Activated naive CD4-positive, alpha-beta T cell treated with anti-CD3 and anti-CD28 coated beads for 36 hours (primary cell): ENCODE measurements around the gene SMIM8. TPM values are rescaled to one million over a fixed set of nuclear protein-coding genes. Genes with fewer than 3 reads are reported as not detected.
"Not testable (repeated sequence)": the region's sequence is repeated elsewhere in the genome, so short reads cannot be mapped to it uniquely, and the experiment has no call there.

Experiments
- CTCF ChIA-PET: fragments of 350-600 bp; sonication (Branson Sonifier 250); formaldehyde crosslinking; loops from one replicate; lab custom pipeline; 2021; ENCODE audit warnings: antibody characterized with exemption; lab: Charles Lee
- DNase-seq: peaks from one replicate; pipeline ENCODE4 v3.0.0-alpha.2; 2020
- H3K27ac Mint-ChIP-seq: one replicate; pipeline ENCODE4 v1.8.0; 2021; ENCODE audit warnings: mild to moderate bottlenecking, mixed read lengths
- H3K27me3 Mint-ChIP-seq: one replicate; pipeline ENCODE4 v1.8.0; 2021; ENCODE audit warnings: low read depth, mixed read lengths
- H3K36me3 Mint-ChIP-seq: one replicate; pipeline ENCODE4 v1.8.0; 2021; ENCODE audit warnings: low read depth, mixed read lengths
- H3K4me1 Mint-ChIP-seq: one replicate; pipeline ENCODE4 v1.8.0; 2021; ENCODE audit warnings: low read depth, mixed read lengths
- H3K4me3 Mint-ChIP-seq: one replicate; pipeline ENCODE4 v1.8.0; 2021; ENCODE audit warnings: mild to moderate bottlenecking, moderate library complexity, mixed read lengths
- H3K9me3 Mint-ChIP-seq: one replicate; pipeline ENCODE4 v1.8.0; 2021; ENCODE audit warnings: mixed read lengths
- intact Hi-C: fragments of 100-400 bp; cut with micrococcal nuclease; formaldehyde crosslinking; loops from one replicate; pipeline ENCODE4 v1.15.1; 2023
- total RNA-seq, 2 experiments: library from RNA; stranded (reverse); gene quantifications; one replicate each; pipeline ENCODE4 v1.2.3, GENCODE V29; 2021

SMIM8 gene
- total RNA-seq, 2 experiments from 2014 or later, result 8.0 to 8.6 TPM

DNA sequence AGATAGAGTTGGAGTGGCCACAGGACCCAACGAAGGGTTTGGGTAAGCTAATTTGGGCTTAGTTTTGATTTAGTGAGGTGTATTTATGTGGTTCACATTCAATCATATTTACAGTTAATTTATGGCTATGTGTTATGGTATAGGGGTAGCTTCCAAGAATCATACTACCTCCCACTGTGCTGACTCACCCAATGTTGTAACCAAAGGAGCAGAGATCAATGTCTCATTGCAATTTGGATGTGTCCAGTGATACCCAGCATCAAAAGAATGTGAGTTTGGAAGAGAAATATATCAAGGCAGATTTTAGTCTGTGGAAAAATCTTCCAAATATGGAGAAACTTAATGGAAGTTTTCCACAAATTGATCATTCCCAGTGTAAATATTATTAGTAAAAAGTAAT, 25.3 kb upstream of the SMIM8 start:
- intact Hi-C loops, result no loop called here
- H3K27ac Mint-ChIP-seq, result no peak overlapping the region
- H3K27me3 Mint-ChIP-seq, result peaks cover 23% of the 10 kb centered on the region
- H3K36me3 Mint-ChIP-seq, result no peaks in the 10 kb centered on the region
- CTCF ChIA-PET, result no interaction called here
- no peaks in the 10 kb centered on the region for H3K4me1 Mint-ChIP-seq
- no peak for DNase-seq
- no peak overlapping the region for H3K4me3 Mint-ChIP-seq
- no peaks in the 10 kb centered on the region for H3K9me3 Mint-ChIP-seq

DNA sequence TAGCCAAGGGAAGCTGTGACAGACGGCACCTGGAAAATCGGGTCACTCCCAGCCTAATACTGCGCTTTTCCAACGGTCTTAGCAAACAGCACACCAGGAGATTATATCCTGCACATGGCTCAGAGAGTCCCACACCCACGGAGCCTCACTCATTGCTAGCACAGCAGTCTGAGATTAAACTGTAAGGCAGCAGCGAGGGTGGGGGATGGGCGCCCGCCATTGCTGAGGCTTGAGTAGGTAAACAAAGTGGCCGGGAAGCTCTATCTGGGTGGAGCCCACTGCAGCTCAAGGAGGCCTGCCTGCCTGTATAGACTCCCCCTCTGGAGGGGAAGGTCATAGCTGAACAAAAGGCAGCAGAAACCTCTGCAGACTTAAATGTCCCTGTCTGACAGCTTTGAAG, 21.1 kb upstream of the SMIM8 start:
- intact Hi-C loops, H3K27ac Mint-ChIP-seq, H3K4me1 Mint-ChIP-seq, H3K4me3 Mint-ChIP-seq, H3K9me3 Mint-ChIP-seq, H3K36me3 Mint-ChIP-seq, DNase-seq, CTCF ChIA-PET: not testable (repeated sequence)
- peaks cover 33% of the 10 kb centered on the region for H3K27me3 Mint-ChIP-seq

DNA sequence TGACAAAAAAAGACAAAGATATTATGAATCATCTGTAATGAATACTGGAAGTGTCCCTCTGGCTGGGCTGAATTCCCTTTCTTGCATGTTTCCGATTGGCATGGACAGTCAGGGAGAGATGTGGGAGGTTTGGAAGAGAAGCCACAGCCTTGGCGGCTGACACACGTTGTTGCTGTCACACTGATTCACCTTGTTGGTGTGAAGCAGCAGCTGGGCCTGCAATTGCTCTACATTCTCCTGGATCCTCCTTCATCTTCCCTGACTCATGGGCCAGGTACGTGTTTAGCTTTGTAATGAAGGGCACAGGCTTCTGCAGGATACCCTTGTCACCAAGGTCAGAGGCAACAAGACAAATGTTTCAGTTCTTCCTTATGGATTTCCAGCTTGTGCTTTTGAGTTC, 13.4 kb upstream of the SMIM8 start:
- intact Hi-C loops, result no loop called here
- CTCF ChIA-PET, result no interaction called here
- Mint-ChIP-seq H3K36me3 (no peaks in the 10 kb centered on the region), H3K9me3 (peaks cover 1% of the 10 kb centered on the region), H3K4me1 (no peaks in the 10 kb centered on the region), H3K4me3 (no peak overlapping the region), H3K27ac (no peak overlapping the region), H3K27me3 (peaks cover 6% of the 10 kb centered on the region)
- DNase-seq, result no peak

DNA sequence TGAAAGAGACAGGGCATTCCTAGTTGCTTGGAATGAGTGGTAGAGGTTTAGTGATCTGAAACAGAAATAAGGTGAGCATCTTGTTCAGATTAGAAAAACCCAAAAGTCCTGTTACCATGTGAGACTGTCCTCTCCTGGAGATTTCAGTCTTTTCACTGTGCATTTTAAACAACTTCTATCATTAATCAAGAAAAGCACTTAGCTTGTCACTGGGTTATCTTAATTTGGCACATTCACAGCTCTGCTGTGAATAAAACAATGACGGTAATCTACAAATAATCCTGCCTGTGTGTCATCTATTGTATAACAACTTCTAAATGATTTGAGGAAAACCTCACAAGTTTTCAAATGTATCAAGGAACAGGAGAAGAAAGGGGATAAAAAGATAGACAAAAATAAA, 9.5 kb upstream of the SMIM8 start:
- H3K9me3 Mint-ChIP-seq, result no peaks in the 10 kb centered on the region

DNA sequence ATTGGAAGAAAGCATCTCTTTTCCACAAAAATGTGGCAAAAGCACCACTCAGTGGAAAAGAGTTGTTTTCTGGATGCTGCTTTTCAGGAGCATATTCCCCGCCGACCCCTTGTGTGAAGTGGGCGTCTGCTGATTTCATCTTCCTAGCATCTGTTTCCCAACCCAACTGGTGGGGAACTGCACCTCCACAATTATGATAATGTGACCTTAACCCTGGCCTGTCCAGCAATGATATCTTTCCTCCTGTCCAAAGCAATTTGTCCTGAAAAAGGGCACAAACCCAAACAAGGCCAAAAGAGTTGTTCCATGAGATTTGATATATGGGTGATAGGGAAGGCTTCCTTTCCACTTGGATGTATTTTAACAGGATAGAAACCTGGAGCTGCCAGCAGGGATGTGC, 7.3 kb upstream of the SMIM8 start:
- no peak overlapping the region for H3K27ac Mint-ChIP-seq
- no peaks in the 10 kb centered on the region for H3K4me1 Mint-ChIP-seq
- DNase-seq, result no peak
- H3K27me3 Mint-ChIP-seq, result peaks cover 10% of the 10 kb centered on the region
- CTCF ChIA-PET, result no interaction called here
- H3K36me3 Mint-ChIP-seq, result no peaks in the 10 kb centered on the region
- H3K9me3 Mint-ChIP-seq, result no peaks in the 10 kb centered on the region
- H3K4me3 Mint-ChIP-seq, result no peak overlapping the region
- intact Hi-C loops, result no loop called here

More for the DNA sequence above, 9.5 kb upstream of the SMIM8 start:
- Mint-ChIP-seq H3K36me3 (no peaks in the 10 kb centered on the region), H3K27me3 (peaks cover 10% of the 10 kb centered on the region), H3K27ac (no peak overlapping the region), H3K4me3 (no peak overlapping the region), H3K4me1 (no peaks in the 10 kb centered on the region)
- CTCF ChIA-PET, result interaction anchor here (0.6 to 1.8 kb wide), 2 partner anchors 9 to 1727 kb away, joined by 3 to 7 read pairs; partner anchors contain the start of gene SMIM8
- no peak for DNase-seq
- intact Hi-C loops, result no loop called here

DNA sequence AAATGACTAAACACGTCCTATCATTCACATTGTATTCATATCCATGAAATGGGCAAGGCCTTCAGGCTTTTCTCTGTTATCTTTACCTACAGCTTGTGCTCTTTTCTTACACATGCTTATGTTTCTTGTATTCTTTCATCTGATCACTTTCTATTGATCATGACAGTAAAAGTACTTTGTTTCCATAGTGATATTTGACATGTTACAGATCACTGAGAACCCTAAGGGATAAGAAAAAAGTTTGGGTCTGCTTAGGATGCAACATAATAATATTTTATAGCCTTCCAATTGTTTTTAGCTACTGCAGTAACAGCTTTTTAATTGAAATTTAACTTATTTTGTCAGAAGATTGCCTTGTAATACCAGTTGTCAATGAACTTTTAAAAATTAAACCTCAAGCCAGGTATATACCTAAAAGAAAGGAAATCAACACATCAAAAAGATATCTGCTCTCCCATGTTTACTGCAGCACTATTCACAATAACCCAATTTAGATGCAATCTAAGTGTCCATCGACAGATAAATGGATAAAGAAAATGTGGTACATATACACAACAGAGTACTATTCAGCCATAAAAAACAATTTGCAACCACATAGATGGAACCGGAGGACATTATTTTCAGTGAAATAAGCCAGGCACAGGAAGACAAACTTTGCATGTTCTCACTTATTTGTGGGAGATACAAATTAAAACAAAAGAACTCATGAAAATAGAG, 3.0 kb upstream of the SMIM8 start:
- Mint-ChIP-seq H3K36me3 (no peaks in the 10 kb centered on the region), H3K4me3 (no peak overlapping the region), H3K4me1 (peaks cover 15% of the 10 kb centered on the region), H3K9me3 (no peaks in the 10 kb centered on the region), H3K27ac (no peak overlapping the region), H3K27me3 (peaks cover 6% of the 10 kb centered on the region)
- CTCF ChIA-PET, result interaction anchor here (1.2 kb wide), 1 partner anchor 252 kb away, joined by 4 read pairs; no protein-coding TSS in a partner anchor
- no peak for DNase-seq
- intact Hi-C loops, result no loop called here

DNA sequence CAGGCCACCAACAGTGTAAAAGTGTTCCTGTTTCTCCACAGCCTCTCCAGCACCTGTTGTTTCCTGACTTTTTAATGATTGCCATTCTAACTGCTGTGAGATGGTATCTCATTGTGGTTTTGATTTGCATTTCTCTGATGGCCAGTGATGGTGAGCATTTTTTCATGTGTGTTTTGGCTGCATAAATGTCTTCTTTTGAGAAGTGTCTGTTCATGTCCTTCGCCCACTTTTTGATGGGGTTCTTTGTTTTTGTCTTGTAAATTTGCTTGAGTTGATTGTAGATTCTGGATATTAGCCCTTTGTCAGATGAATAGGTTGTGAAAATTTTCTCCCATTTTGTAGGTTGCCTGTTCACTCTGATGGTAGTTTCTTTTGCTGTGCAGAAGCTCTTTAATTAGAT, 1.5 kb downstream of the SMIM8 start:
- peaks cover 18% of the 10 kb centered on the region for H3K4me1 Mint-ChIP-seq
- intact Hi-C loops, result loop anchor here (2.0 to 10.0 kb wide), 2 partner anchors 379 to 1761 kb away; partner anchors contain the start of genes AKIRIN2 and PNRC1
- DNase-seq, H3K27ac Mint-ChIP-seq, H3K27me3 Mint-ChIP-seq, H3K9me3 Mint-ChIP-seq, H3K36me3 Mint-ChIP-seq, CTCF ChIA-PET: not testable (repeated sequence)
- peak overlapping the region; percentile 29 for H3K4me3 Mint-ChIP-seq

DNA sequence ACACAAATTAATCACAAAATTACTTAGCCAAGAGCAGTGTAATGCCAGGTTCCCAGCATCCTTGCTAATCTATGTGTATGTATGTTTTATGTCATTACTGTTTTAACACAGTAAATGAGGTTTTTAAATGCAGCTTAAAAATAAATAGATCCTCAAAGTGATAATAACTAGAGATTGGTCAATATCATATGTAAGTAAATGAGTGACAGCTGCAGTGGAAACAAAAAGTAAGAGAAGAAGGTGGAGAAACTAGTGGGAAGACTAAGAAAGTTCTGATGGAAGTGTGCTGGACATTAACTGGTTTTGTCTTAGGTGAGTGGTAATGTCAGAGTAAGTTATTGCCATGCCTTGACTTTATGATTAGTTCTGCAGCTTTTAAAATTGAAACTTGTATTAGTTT, 8.6 kb downstream of the SMIM8 start:
- DNase-seq, result no peak
- CTCF ChIA-PET, result interaction anchor here (0.7 kb wide), 1 partner anchor 9 kb away, joined by 3 read pairs; no protein-coding TSS in a partner anchor
- peaks cover 22% of the 10 kb centered on the region for H3K4me1 Mint-ChIP-seq
- H3K36me3 Mint-ChIP-seq, result peaks cover 13% of the 10 kb centered on the region
- intact Hi-C loops, result no loop called here
- H3K4me3 Mint-ChIP-seq, result no peak overlapping the region
- peaks cover 4% of the 10 kb centered on the region for H3K9me3 Mint-ChIP-seq
- no peak overlapping the region for H3K27ac Mint-ChIP-seq
- no peaks in the 10 kb centered on the region for H3K27me3 Mint-ChIP-seq

DNA sequence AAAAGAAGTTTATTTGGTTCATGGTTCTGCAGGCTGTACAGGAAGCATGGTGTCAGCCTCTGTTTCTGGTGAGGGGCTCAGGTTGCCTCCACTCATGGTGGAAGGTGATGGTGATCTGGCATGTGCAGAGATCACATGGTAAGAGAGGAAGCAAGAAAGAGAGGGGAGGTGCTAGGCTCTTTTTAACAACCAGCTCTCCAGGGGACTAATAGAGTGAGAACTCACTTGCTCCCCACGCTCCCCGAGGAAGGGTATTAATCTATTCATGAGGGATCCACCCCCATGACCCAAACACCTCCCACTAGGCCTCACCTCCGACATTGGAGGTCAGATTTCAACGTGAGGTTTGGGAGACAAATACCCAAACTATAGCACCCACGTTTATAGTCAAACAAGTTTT, 10.6 kb downstream of the SMIM8 start:
- Mint-ChIP-seq H3K27me3 (no peaks in the 10 kb centered on the region), H3K36me3 (peaks cover 15% of the 10 kb centered on the region), H3K27ac (no peak overlapping the region), H3K4me1 (peaks cover 22% of the 10 kb centered on the region), H3K4me3 (no peak overlapping the region), H3K9me3 (no peaks in the 10 kb centered on the region)
- CTCF ChIA-PET, result interaction anchor here (1.0 kb wide), 1 partner anchor 194 kb away, joined by 4 read pairs; no protein-coding TSS in a partner anchor
- intact Hi-C loops, result no loop called here
- DNase-seq, result no peak

DNA sequence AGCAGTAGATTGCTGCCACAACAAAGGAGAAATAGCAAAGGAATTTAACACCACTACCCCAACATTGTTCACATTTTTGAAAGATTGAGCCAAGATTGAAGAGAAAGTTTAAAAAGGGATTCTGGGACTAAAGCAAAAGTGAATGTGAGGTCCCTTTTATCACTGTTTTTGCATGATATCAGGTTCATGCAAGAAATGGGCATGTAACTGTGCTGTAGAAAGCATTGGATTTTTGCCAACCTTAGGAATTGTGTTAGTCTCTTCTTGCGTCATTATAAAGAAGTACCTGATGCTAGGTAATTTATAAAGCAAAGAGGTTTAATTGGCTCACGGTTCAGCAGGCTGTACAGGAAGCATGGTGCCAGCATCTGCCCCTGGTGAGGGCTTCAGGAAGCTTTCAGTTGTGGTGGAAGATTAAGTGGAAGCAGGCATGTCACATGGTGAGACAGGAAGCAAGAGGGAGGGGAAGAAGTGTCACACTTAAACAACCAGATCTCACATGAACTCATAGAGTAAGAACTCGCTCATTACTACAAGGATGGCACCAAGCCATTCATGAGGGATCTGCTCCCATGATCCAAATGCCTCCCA, 11.3 kb downstream of the SMIM8 start:
- Mint-ChIP-seq H3K4me1 (peaks cover 22% of the 10 kb centered on the region), H3K4me3 (no peak overlapping the region), H3K36me3 (peaks cover 16% of the 10 kb centered on the region), H3K27ac (no peak overlapping the region), H3K9me3 (no peaks in the 10 kb centered on the region), H3K27me3 (no peaks in the 10 kb centered on the region)
- no peak for DNase-seq
- intact Hi-C loops, result no loop called here
- CTCF ChIA-PET, result interaction anchor here (1.0 to 1.2 kb wide), 2 partner anchors 11 to 195 kb away, joined by 3 to 4 read pairs; no protein-coding TSS in a partner anchor

DNA sequence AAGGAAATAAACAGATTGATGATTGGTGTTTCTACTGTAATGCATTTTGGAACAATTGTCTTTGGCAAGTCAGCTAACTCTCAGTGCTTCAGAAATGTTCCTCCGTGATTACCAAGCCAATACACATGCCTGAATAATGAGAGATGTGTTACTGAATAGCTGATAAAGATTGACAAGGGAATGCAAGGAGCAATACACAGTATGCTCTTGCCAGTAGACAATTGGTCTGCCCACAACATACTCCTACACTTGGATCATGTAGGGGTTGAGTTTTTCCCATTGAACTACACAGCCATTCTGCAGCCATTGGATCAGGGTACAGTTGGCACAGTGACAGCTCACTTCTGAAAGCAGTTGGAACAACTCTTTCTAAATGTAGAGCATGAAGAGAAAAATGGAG, 12.3 kb downstream of the SMIM8 start:
- Mint-ChIP-seq H3K27me3 (no peaks in the 10 kb centered on the region), H3K36me3 (peaks cover 16% of the 10 kb centered on the region), H3K27ac (no peak overlapping the region), H3K4me1 (peaks cover 18% of the 10 kb centered on the region), H3K9me3 (no peaks in the 10 kb centered on the region), H3K4me3 (no peak overlapping the region)
- intact Hi-C loops, result no loop called here
- CTCF ChIA-PET, result interaction anchor here (1.2 kb wide), 1 partner anchor 12 kb away, joined by 3 read pairs; no protein-coding TSS in a partner anchor
- no peak for DNase-seq

DNA sequence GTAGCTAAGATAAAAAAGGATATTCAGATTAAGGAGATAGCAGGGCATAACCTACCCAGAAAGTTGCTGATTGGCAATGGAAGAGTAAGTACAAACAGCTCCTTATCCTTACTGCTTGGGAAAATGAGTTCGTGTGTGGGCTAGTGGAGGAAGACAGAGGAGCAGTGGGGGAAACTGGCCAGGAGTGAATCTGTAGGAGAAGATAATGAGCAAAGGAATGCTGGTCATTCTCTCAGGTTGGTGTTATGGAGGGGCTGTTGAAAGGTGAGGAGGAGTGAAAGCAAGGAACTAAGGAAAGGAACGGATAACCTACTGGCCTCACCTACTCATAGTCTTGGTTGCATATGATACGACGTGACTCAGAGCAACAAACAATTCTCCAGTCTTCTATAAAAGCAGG, 14.0 kb downstream of the SMIM8 start:
- peaks cover 14% of the 10 kb centered on the region for H3K4me1 Mint-ChIP-seq
- peaks cover 16% of the 10 kb centered on the region for H3K36me3 Mint-ChIP-seq
- no peak overlapping the region for H3K27ac Mint-ChIP-seq
- no peak overlapping the region for H3K4me3 Mint-ChIP-seq
- CTCF ChIA-PET, result interaction anchor here (0.7 kb wide), 1 partner anchor 21 kb away, joined by 5 read pairs; no protein-coding TSS in a partner anchor
- no peaks in the 10 kb centered on the region for H3K9me3 Mint-ChIP-seq
- no peaks in the 10 kb centered on the region for H3K27me3 Mint-ChIP-seq
- intact Hi-C loops, result no loop called here
- no peak for DNase-seq
